HG03378 (cell line): ENCODE results near the gene STAT5B.
"Not testable (repeated sequence)": the region's sequence is repeated elsewhere in the genome, so short reads cannot be mapped to it uniquely, and the experiment has no call there.

ENCODE experiments used
- ATAC-seq: cut with Tn5 transposase; IDR thresholded peaks from one replicate; pipeline ENCODE4 v1.9.1; 2021; ENCODE audit warnings: mild to moderate bottlenecking, moderate library complexity; ENCODE audit not compliant: unreplicated experiment

The STAT5B gene

GRCh38 chr17:42241871-42242270 is 34.3 kb downstream of the STAT5B start:
- ATAC-seq = no peak

GRCh38 chr17:42240863-42241262 is 35.3 kb downstream of the STAT5B start:
- not testable (repeated sequence) for ATAC-seq

DNA sequence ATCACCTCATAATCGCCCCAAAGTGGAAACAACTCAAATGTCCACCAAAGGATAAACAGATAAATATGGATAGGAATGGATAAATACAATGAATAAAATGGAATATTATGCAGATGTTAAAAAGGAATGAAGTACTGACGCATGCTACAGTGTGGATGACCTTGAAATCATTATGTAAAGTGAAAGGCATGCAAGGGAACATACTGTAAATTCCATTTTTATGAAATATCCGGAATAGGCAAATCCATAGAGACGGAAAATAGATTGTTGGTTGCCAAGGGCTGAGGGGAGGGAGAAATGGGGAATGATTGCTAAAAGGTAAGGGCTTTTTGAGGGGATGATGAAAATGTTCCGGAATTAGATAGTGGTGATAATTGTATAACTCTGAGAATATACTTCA is 36.0 kb downstream of the STAT5B start:
- no peak for ATAC-seq

GRCh38 chr17:42239576-42239975 is 36.6 kb downstream of the STAT5B start:
- not testable (repeated sequence) for ATAC-seq

- no peak for ATAC-seq
These were observed 39.4 kb downstream of the STAT5B start for GRCh38 chr17:42236760-42237159.

GRCh38 chr17:42233994-42234393 is 42.2 kb downstream of the STAT5B start:
- ATAC-seq = no peak

DNA sequence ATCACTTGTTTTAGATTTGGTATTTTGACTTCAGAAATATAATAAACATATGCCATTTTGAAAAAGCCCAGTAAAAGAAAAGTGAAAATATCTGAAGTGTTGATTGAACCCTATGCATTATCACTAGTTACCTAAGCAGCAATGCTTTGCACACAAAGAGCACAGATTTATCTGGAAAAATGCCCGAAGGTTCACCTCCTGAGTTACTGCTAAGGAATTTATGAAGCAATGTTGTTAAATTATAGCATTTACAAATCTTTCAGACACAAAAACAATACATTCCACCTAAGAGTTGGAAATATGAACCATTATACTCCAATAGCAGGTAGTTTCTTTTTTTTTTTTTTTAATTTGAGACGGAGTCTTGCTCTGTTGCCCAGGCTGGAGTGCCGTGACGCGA is 43.0 kb downstream of the STAT5B start:
- ATAC-seq = no peak

- no peak for ATAC-seq
These were observed 46.0 kb downstream of the STAT5B start for GRCh38 chr17:42230225-42230624.

GRCh38 chr17:42227849-42228700 is 48.1 kb downstream of the STAT5B start:
- no peak for ATAC-seq

GRCh38 chr17:42225646-42226045 is 50.5 kb downstream of the STAT5B start:
- ATAC-seq = no peak

- ATAC-seq = no peak
These were observed 51.5 kb downstream of the STAT5B start for GRCh38 chr17:42224651-42225050.

- no peak for ATAC-seq
These were observed 54.1 kb downstream of the STAT5B start for GRCh38 chr17:42221886-42222745.

GRCh38 chr17:42219280-42219679 is 56.9 kb downstream of the STAT5B start:
- ATAC-seq = not testable (repeated sequence)

- ATAC-seq = no peak
These were observed 62.0 kb downstream of the STAT5B start for GRCh38 chr17:42214156-42214555.

- ATAC-seq = no peak
These were observed 63.8 kb downstream of the STAT5B start for GRCh38 chr17:42212382-42212781.

DNA sequence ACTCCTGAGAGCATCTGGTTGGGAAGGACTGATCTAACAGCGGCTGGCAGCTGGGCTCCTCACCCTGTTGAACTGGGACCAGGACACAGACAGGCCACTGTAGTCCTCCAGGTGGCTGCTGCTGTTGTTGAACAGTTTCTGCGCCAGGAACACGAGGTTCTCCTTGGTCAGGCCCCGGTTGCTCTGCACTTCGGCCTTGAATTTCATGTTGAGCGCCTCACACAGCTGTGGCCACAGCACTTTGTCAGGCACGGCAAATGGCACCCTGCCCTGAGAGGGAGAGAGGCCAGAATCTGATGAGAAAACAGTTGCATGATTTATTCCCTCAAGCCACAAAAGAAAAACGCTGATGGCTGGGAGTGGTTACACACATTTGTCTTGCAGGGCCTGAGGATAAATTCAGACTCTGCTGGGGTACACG is 64.3 kb downstream of the STAT5B start:
- not testable (repeated sequence) for ATAC-seq

- ATAC-seq = no peak
These were observed 66.1 kb downstream of the STAT5B start for GRCh38 chr17:42210046-42210445.

DNA sequence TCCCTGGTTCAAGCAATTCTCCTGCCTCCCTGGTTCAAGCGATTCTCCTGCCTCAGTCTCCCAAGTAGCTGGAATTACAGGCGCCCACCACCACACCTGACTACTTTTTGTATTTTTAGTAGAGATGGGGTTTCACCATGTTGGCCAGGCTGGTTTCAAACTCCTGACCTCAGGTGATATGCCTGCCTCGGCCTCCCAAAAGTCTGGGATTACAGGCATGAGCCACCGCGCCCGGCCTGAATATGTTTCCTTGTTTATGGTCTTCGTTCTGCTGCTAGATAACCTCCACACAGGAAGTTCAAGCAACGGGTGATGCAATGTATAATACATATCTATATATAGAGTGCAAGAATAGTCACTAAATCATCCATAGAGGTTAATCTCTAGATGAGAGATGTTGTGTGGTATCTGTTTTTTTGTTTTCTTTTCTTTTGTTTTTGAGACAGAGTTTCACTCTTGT is 70.0 kb downstream of the STAT5B start:
- ATAC-seq = not testable (repeated sequence)

GRCh38 chr17:42203354-42203753 is 72.8 kb downstream of the STAT5B start:
- ATAC-seq = no peak

- no peak for ATAC-seq
These were observed 73.5 kb downstream of the STAT5B start for GRCh38 chr17:42202696-42203095.

DNA sequence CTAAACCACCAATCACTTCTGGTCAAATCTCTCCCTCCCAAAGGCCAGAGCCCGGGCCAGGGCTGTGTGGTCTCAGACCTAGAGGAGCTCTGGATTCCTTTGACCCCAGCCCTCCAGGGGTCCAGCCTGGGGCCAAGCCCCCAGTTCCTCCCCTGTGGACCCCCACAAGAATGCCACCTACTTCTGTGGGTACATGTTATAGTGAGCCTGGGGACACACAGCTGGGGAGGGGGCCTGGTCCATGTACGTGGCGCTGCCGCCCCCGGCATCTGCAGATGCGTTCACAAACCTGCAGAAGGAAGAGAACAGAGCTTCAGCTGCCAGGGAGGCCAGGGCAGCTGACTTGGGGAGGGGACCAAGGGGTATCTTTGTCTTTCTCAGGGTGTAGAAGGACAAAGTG is 74.0 kb downstream of the STAT5B start:
- no peak for ATAC-seq

- ATAC-seq = no peak
These were observed 74.8 kb downstream of the STAT5B start for GRCh38 chr17:42201458-42201772.
